ENCODE data around the gene WWOX. TPM values are rescaled to one million over a fixed set of nuclear protein-coding genes. Genes with fewer than 3 reads are reported as not detected.

The WWOX gene
- total RNA-seq, 3 donors from 2014 or later (not counting 1 experiment from before 2014, with no cell fraction given) = 21.0 to 29.8 (median 27.0) TPM

DNA sequence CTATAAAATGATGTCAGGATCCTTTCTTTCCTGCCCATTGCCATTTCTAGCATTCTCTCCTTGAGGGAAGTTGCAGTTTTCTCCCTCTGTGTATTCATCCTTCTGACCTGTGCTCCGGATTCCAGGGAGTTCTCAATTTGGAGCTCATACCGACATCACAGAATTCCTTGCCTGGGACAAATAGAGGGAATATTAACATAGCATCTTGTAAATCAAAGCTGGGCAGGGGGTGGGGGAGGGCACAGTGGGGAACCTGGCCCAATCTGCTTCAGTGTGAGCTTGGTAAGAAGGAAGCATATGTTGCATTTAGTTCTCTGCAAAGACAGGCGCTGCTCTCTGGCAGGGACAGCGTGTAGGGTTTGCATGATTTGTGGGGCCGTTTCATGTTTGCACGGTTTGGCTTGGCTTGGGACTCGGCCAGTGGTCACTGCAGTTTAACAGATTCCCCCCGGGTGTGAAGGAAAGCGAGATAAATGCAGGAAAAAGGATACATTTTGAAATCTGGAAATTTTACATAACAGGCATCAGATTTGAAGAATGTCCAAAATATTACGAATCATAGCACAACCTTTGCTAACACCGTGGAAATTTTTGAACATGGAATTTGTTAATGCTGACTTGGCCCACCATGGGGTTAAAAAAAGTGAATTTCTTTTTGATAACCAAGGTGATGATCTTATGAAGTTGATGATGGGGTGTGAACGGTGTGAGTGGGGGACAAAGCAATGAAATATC is 178.0 kb downstream of the WWOX start:
- H3K36me3 ChIP-seq (ENCODE audit: control insufficient read depth, insufficient read depth, low read length) = no peaks in the 10 kb centered on the region
- intact Hi-C loops (cut with micrococcal nuclease) = no loop called here
- no peak for ATAC-seq
- H3K4me1 Mint-ChIP-seq = no peaks in the 10 kb centered on the region
- H3K27me3 Mint-ChIP-seq (ENCODE audit: low read depth in 2 of 2) = no peaks in the 10 kb centered on the region
- no peaks in the 10 kb centered on the region for H3K27me3 ChIP-seq (ENCODE audit: control insufficient read depth, insufficient read depth, low read length)
- H3K4me1 ChIP-seq (ENCODE audit: control insufficient read depth, insufficient read depth, low read length) = no peaks in the 10 kb centered on the region
- DNase-seq = no peak
- no peaks in the 10 kb centered on the region for H3K36me3 Mint-ChIP-seq
- no peaks in the 10 kb centered on the region for H3K9me3 Mint-ChIP-seq
- 88% methylated on average over 12 of the region's 12 CpGs for WGBS (ENCODE audit: insufficient coverage)
- no peaks in the 10 kb centered on the region for H3K9me3 ChIP-seq (ENCODE audit: control insufficient read depth, insufficient read depth, low read length)
- no peak overlapping the region for H3K4me3 ChIP-seq (ENCODE audit: low read length)
- H3K4me3 Mint-ChIP-seq = no peak overlapping the region
- no peak overlapping the region for H3K27ac Mint-ChIP-seq
- H3K27ac ChIP-seq (ENCODE audit: low read length) = no peak overlapping the region
- TF ChIP-seq, protein P1, sequence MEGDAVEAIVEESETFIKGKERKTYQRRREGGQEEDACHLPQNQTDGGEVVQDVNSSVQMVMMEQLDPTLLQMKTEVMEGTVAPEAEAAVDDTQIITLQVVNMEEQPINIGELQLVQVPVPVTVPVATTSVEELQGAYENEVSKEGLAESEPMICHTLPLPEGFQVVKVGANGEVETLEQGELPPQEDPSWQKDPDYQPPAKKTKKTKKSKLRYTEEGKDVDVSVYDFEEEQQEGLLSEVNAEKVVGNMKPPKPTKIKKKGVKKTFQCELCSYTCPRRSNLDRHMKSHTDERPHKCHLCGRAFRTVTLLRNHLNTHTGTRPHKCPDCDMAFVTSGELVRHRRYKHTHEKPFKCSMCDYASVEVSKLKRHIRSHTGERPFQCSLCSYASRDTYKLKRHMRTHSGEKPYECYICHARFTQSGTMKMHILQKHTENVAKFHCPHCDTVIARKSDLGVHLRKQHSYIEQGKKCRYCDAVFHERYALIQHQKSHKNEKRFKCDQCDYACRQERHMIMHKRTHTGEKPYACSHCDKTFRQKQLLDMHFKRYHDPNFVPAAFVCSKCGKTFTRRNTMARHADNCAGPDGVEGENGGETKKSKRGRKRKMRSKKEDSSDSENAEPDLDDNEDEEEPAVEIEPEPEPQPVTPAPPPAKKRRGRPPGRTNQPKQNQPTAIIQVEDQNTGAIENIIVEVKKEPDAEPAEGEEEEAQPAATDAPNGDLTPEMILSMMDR (IDR thresholded peaks at IDR 0.05) = no peak

DNA sequence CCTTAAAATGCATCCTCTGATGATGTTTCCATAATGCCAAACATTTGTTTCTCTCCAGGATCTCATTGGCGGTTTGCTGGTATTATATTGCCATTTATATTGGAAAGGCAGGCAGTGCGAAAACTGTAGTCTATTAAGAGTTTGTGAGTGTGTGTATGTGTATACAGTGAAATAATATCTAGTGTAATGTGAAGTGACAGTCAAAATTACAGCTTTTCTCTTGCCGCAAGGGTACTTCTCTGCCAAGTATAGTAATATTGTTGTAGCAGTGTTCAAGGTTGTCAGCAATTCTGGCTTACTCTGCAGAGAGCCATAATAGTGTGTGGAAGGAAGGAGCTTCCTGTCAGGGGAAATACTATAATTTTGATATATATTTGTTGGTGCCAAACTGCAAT is 178.6 kb downstream of the WWOX start:
- DNase-seq = no peak
- whole genome bisulfite sequencing (ENCODE audit: insufficient coverage) = 100% methylated on average over 3 of the region's 3 CpGs
- Mint-ChIP-seq H3K27me3 (ENCODE audit: low read depth in 2 of 2) (no peaks in the 10 kb centered on the region), H3K9me3 (no peaks in the 10 kb centered on the region), H3K36me3 (no peaks in the 10 kb centered on the region), H3K27ac (no peak overlapping the region), H3K4me3 (no peak overlapping the region), H3K4me1 (no peaks in the 10 kb centered on the region)
- intact Hi-C loops (cut with micrococcal nuclease) = no loop called here
- no peaks in the 10 kb centered on the region for H3K9me3 ChIP-seq (ENCODE audit: control insufficient read depth, insufficient read depth, low read length)
- TF ChIP-seq, protein P1 (IDR thresholded peaks at IDR 0.05) = no peak
- H3K27me3 ChIP-seq (ENCODE audit: control insufficient read depth, insufficient read depth, low read length) = no peaks in the 10 kb centered on the region
- ATAC-seq = no peak
- H3K36me3 ChIP-seq (ENCODE audit: control insufficient read depth, insufficient read depth, low read length) = no peaks in the 10 kb centered on the region
- no peaks in the 10 kb centered on the region for H3K4me1 ChIP-seq (ENCODE audit: control insufficient read depth, insufficient read depth, low read length)
- no peak overlapping the region for H3K4me3 ChIP-seq (ENCODE audit: low read length)
- no peak overlapping the region for H3K27ac ChIP-seq (ENCODE audit: low read length)

DNA sequence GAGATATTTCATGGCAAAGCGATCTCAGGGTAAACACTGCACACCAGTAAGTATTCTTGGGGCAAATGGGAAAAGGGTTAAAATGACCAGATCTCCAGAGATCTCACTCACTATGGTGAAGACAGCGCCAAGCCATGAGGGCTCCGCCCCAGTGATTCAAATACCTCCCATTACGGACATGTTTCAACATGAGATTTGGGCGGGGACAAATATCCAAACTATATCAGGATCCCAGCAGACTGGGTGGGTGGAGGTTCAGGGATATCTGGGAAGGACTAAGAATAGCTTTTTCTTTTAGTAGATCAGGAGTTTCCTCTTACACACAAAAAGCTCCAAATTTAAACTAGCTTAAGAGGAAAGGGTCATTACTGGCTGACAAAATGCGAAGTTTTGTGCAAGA is 181.7 kb downstream of the WWOX start:
- Mint-ChIP-seq H3K36me3 (no peaks in the 10 kb centered on the region), H3K27ac (no peak overlapping the region), H3K27me3 (ENCODE audit: low read depth in 2 of 2) (no peaks in the 10 kb centered on the region), H3K9me3 (no peaks in the 10 kb centered on the region), H3K4me1 (no peaks in the 10 kb centered on the region), H3K4me3 (no peak overlapping the region)
- TF ChIP-seq, protein P1 (IDR thresholded peaks at IDR 0.05) = no peak
- H3K27me3 ChIP-seq (ENCODE audit: control insufficient read depth, insufficient read depth, low read length) = no peaks in the 10 kb centered on the region
- no peaks in the 10 kb centered on the region for H3K9me3 ChIP-seq (ENCODE audit: control insufficient read depth, insufficient read depth, low read length)
- no peak overlapping the region for H3K4me3 ChIP-seq (ENCODE audit: low read length)
- no peaks in the 10 kb centered on the region for H3K4me1 ChIP-seq (ENCODE audit: control insufficient read depth, insufficient read depth, low read length)
- DNase-seq (no peak), ATAC-seq (no peak)
- no peak overlapping the region for H3K27ac ChIP-seq (ENCODE audit: low read length)
- intact Hi-C loops (cut with micrococcal nuclease) = no loop called here
- no peaks in the 10 kb centered on the region for H3K36me3 ChIP-seq (ENCODE audit: control insufficient read depth, insufficient read depth, low read length)
- 100% methylated on average over 5 of the region's 6 CpGs for WGBS (ENCODE audit: insufficient coverage)

All from natural killer cell (primary cell).